Mesenchymal stem cell (in vitro differentiated cells and primary cell): ENCODE results near the gene HDAC4.

Experiments
- DNase-seq: peaks from one replicate; pipeline ENCODE4 v3.0.0-alpha.2; 2013
- H2AFZ ChIP-seq: one replicate; pipeline ENCODE4 v1.6.1; 2013; ENCODE audit warnings: low read depth, mild to moderate bottlenecking, control low read depth, inconsistent platforms, low read length, moderate library complexity
- H2AK5ac ChIP-seq: 2 replicates; pipeline ENCODE4 v1.6.1; 2013; ENCODE audit warnings: low read length, moderate library complexity, mild to moderate bottlenecking, inconsistent platforms; ENCODE audit not compliant: severe bottlenecking
- H2BK120ac ChIP-seq: one replicate; pipeline ENCODE4 v1.6.1; 2013; ENCODE audit warnings: low read depth, mild to moderate bottlenecking, inconsistent platforms, low read length, moderate library complexity
- H2BK12ac ChIP-seq, 2 experiments: one replicate each; pipeline ENCODE4 v1.6.1; 2013; ENCODE audit warnings: inconsistent platforms in 2 of 2, low read length in 2 of 2, mild to moderate bottlenecking in 2 of 2, moderate library complexity in 2 of 2, control low read depth in 1 of 2
- H2BK15ac ChIP-seq: one replicate; pipeline ENCODE4 v1.6.1; 2013; ENCODE audit warnings: mild to moderate bottlenecking, low read depth, inconsistent platforms; ENCODE audit not compliant: poor library complexity, severe bottlenecking
- H2BK5ac ChIP-seq: 2 replicates; pipeline ENCODE4 v1.6.1; 2013; ENCODE audit warnings: low read depth, mild to moderate bottlenecking, low read length, control low read depth, inconsistent platforms; ENCODE audit not compliant: poor library complexity, severe bottlenecking
- H3K14ac ChIP-seq, 2 experiments: one replicate each; pipeline ENCODE4 v1.6.1; 2013; ENCODE audit warnings: inconsistent platforms in 2 of 2, low read length in 2 of 2, control low read depth in 1 of 2, mild to moderate bottlenecking in 1 of 2, moderate library complexity in 1 of 2
- H3K18ac ChIP-seq, 2 experiments: one replicate each; pipeline ENCODE4 v1.6.1; 2013; ENCODE audit warnings: inconsistent platforms in 2 of 2, low read length in 2 of 2, control low read depth in 1 of 2, low read depth in 1 of 2, mild to moderate bottlenecking in 1 of 2
- H3K23ac ChIP-seq, 2 experiments: one replicate each; pipeline ENCODE4 v1.6.1; 2013; ENCODE audit warnings: inconsistent platforms in 2 of 2, low read length in 2 of 2, mild to moderate bottlenecking in 2 of 2, moderate library complexity in 2 of 2, control low read depth in 1 of 2
- H3K27ac ChIP-seq: 2 replicates; pipeline ENCODE4 v1.5.1; 2013; ENCODE audit warnings: mild to moderate bottlenecking, moderate library complexity, low read length, control low read depth, inconsistent platforms; ENCODE audit not compliant: poor library complexity, severe bottlenecking
- H3K27me3 ChIP-seq, 2 experiments: 2 replicates each; pipeline versions ENCODE4 v1.6.1 to v1.7.0; 2013; ENCODE audit warnings: low read length in 2 of 2, mild to moderate bottlenecking in 2 of 2, moderate library complexity in 2 of 2, control low read depth in 1 of 2, inconsistent platforms in 1 of 2; ENCODE audit not compliant: control insufficient read depth in 1 of 2, insufficient read depth in 1 of 2
- H3K36me3 ChIP-seq, 2 experiments: 2 replicates each; pipeline versions ENCODE4 v1.6.1 to v1.7.0; 2013; ENCODE audit warnings: low read length in 2 of 2, control low read depth in 1 of 2, inconsistent platforms in 1 of 2, low read depth in 1 of 2, mild to moderate bottlenecking in 1 of 2; ENCODE audit not compliant: insufficient read depth in 2 of 2, control insufficient read depth in 1 of 2
- H3K4ac ChIP-seq, 2 experiments: one replicate each; pipeline ENCODE4 v1.6.1; 2013; ENCODE audit warnings: inconsistent platforms in 2 of 2, low read length in 2 of 2, mild to moderate bottlenecking in 2 of 2, moderate library complexity in 2 of 2, control low read depth in 1 of 2, low read depth in 1 of 2
- H3K4me1 ChIP-seq: 2 replicates; pipeline ENCODE4 v1.6.1; 2013; ENCODE audit warnings: low read depth, low read length, control low read depth; ENCODE audit not compliant: control insufficient read depth, insufficient read depth
- H3K4me2 ChIP-seq: 2 replicates; pipeline ENCODE4 v1.6.1; 2013; ENCODE audit warnings: low read length, mild to moderate bottlenecking, inconsistent platforms; ENCODE audit not compliant: poor library complexity, severe bottlenecking
- H3K4me3 ChIP-seq, 2 experiments: 2 replicates each; pipeline versions ENCODE4 v1.5.1 to v1.7.0; 2013; ENCODE audit warnings: low read length in 2 of 2, mild to moderate bottlenecking in 2 of 2, control low read depth in 1 of 2, low read depth in 1 of 2; ENCODE audit not compliant: insufficient read depth in 1 of 2
- H3K79me1 ChIP-seq: replicated peaks from 2 replicates; pipeline ENCODE4 v1.6.1; 2013; ENCODE audit warnings: mild to moderate bottlenecking, control low read depth, low read length, inconsistent platforms; ENCODE audit not compliant: poor library complexity, severe bottlenecking
- H3K9ac ChIP-seq: 2 replicates; pipeline ENCODE4 v1.7.0; 2013; ENCODE audit warnings: mild to moderate bottlenecking, low read length, moderate library complexity
- H3K9me3 ChIP-seq: 2 replicates; pipeline ENCODE4 v1.7.0; 2013; ENCODE audit warnings: mild to moderate bottlenecking, low read length; ENCODE audit not compliant: control insufficient read depth
- H4K8ac ChIP-seq: one replicate; pipeline ENCODE4 v1.6.1; 2013; ENCODE audit warnings: inconsistent platforms, mild to moderate bottlenecking, low read length, moderate library complexity
- H4K91ac ChIP-seq: one replicate; pipeline ENCODE4 v1.6.1; 2013; ENCODE audit warnings: mild to moderate bottlenecking, low read length, inconsistent platforms
- WGBS: methylation state at CpG from one replicate; pipeline ENCODE4 v1.1.7; 2013; ENCODE audit warnings: mixed read lengths; 5-methylcytosine and 5-hydroxymethylcytosine counted together

HDAC4 gene

DNA sequence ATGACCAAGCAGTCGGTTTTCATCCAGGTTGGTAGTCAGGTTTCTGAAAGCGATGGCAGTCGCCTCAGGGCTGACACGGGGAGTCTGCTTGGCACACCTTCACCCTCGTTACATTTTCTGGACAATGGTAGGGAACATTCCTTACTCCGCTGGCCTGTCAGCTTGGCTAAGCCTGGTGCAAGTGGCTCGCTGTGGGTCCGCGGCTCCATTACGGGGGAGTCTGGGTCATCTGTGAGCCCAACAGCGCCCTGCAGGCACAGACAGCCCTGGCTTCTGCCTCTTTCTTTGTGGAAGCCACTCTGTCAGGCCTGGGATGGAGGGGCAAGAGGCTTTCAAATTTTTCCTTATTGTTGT, 95.6 kb downstream of the HDAC4 start:
- H3K18ac ChIP-seq = no peak overlapping the region
- peak overlapping the region; percentile 27 for H4K91ac ChIP-seq
- no peak overlapping the region for H2BK120ac ChIP-seq
- H2BK15ac ChIP-seq = no peak overlapping the region
- no peak overlapping the region for H3K4me2 ChIP-seq
- no peak overlapping the region for H2BK5ac ChIP-seq
- no peak overlapping the region for H3K27ac ChIP-seq
- H3K27me3 ChIP-seq = no peaks in the 10 kb centered on the region
- peaks cover 32% of the 10 kb centered on the region for H3K4me1 ChIP-seq
- no peak overlapping the region for H2AK5ac ChIP-seq
- no peak overlapping the region for H4K8ac ChIP-seq
- H3K79me1 ChIP-seq = peaks cover 77% of the 10 kb centered on the region
- 96% methylated on average over 11 of the region's 11 CpGs for WGBS
- H3K4me3 ChIP-seq = no peak overlapping the region
- H3K9me3 ChIP-seq = no peaks in the 10 kb centered on the region
- no peak overlapping the region for H2BK12ac ChIP-seq
- no peak for DNase-seq
- no peak overlapping the region for H2AFZ ChIP-seq
- H3K23ac ChIP-seq = no peak overlapping the region
- peaks cover 0 to 22% of the 10 kb centered on the region in 2 experiments for H3K36me3 ChIP-seq
- no peak overlapping the region for H3K14ac ChIP-seq
- no peak overlapping the region for H3K4ac ChIP-seq
- H3K9ac ChIP-seq = peak overlapping the region; percentile 59

DNA sequence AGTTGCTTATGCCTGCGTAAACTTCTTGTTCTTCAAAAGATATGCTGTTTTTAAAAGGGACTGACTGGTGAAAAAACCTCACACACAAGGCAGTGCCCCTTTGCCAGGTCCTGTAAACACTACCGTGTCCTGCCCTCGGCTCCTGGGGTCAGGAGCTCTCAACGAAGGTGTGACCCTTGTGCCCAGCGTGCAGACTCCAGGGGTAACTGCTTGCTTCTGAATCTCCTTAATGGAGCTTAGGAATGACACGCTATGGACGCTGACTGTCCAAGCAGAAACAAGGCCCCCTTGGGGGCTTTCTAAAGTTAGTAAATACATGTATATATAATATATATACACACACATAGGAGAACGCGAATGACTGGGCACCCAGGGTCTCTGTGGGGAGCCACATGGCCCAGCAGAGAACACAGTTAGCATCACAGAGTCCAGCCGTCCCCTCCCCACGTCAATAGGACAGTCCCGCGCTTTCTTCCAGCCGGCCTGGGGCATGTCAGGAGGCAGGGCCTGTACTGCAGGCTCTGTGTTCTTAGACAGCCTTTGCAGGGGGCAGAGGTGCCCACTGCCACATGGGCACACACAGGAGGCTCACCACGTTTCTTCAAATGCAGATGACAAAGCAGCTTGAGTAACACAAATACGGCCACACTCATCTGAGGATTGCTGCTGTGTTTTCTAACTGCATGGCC, 96.1 kb downstream of the HDAC4 start:
- peak overlapping the region; percentile 27 for H4K91ac ChIP-seq
- H3K27me3 ChIP-seq = no peaks in the 10 kb centered on the region
- peak overlapping the region in 1 of 2 experiments; percentile 19 for H3K4ac ChIP-seq
- H2BK12ac ChIP-seq = no peak overlapping the region
- H2AK5ac ChIP-seq = no peak overlapping the region
- no peaks in the 10 kb centered on the region for H3K9me3 ChIP-seq
- no peak overlapping the region for H2BK5ac ChIP-seq
- H3K23ac ChIP-seq = no peak overlapping the region
- H3K27ac ChIP-seq = no peak overlapping the region
- H3K4me3 ChIP-seq = no peak overlapping the region
- H3K18ac ChIP-seq = no peak overlapping the region
- no peak overlapping the region for H2BK120ac ChIP-seq
- peak overlapping the region; percentile 6 for H3K9ac ChIP-seq
- H3K79me1 ChIP-seq = peaks cover 71% of the 10 kb centered on the region
- H3K4me2 ChIP-seq = no peak overlapping the region
- DNase-seq = no peak
- no peak overlapping the region for H2BK15ac ChIP-seq
- peaks cover 0 to 19% of the 10 kb centered on the region in 2 experiments for H3K36me3 ChIP-seq
- peak overlapping the region; percentile 19 for H4K8ac ChIP-seq
- peaks cover 33% of the 10 kb centered on the region for H3K4me1 ChIP-seq
- no peak overlapping the region for H2AFZ ChIP-seq
- WGBS = 88% methylated on average over 14 of the region's 16 CpGs
- no peak overlapping the region for H3K14ac ChIP-seq

DNA sequence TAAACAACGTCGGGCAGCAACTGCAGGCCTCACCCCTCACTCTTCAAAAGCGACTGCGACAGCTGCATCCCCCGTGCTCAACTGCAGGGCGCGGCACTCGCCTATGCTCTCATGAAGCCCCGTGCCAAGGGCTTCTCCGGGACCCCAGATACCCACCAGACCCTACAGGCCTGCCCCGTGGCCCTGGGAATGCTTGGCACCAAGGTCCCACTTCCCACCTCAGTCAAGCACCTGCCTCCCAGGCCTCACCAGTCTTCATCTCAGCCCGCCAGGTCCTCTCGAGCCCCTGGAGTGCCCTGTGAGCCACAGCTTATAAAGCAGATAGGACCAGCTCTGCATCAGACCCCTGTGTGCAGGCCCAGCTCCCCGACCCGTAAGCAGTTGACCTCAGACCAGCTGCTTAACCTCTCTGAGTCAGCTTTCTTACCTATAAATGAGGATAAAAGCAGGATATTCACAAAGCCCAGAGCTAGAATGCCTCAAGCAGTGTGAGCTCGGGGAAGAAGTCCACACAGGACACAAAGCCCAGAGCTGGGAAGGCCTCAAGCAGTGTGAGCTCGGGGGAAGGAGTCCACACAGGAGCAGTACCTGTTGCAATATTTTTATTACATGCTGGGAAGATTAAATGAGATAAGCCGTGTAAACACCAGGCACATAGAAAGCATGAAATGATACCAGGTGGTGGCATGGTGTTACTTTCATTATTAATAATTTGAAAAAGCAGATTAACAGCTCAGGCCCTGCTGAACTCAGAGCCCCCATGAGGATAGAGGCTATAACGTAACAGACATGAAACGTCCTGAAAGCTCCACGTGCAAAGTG, 96.9 kb downstream of the HDAC4 start:
- Histone ChIP-seq H3K4me3 (no peak overlapping the region), H4K8ac (peak overlapping the region; percentile 28), H2BK120ac (no peak overlapping the region), H3K27me3 (no peaks in the 10 kb centered on the region), H2BK15ac (no peak overlapping the region), H4K91ac (no peak overlapping the region), H3K9ac (peak overlapping the region; percentile 6), H2BK5ac (no peak overlapping the region), H3K9me3 (no peaks in the 10 kb centered on the region), H2BK12ac (no peak overlapping the region), H3K4me2 (no peak overlapping the region), H3K4me1 (peaks cover 36% of the 10 kb centered on the region), H3K27ac (no peak overlapping the region), H3K4ac (no peak overlapping the region), H3K14ac (no peak overlapping the region), H2AFZ (no peak overlapping the region), H2AK5ac (no peak overlapping the region), H3K36me3 (peaks cover 0 to 19% of the 10 kb centered on the region in 2 experiments), H3K18ac (no peak overlapping the region), H3K23ac (no peak overlapping the region), H3K79me1 (peaks cover 64% of the 10 kb centered on the region)
- no peak for DNase-seq
- WGBS = 78% methylated on average over 21 of the region's 21 CpGs

- H3K14ac ChIP-seq = no peak overlapping the region
- DNase-seq = no peak
- no peak overlapping the region for H3K9ac ChIP-seq
- H3K79me1 ChIP-seq = peaks cover 58% of the 10 kb centered on the region
- no peaks in the 10 kb centered on the region for H3K27me3 ChIP-seq
- H2AK5ac ChIP-seq = no peak overlapping the region
- H3K4me3 ChIP-seq = no peak overlapping the region
- H2BK120ac ChIP-seq = no peak overlapping the region
- H3K23ac ChIP-seq = no peak overlapping the region
- H2BK15ac ChIP-seq = no peak overlapping the region
- peaks cover 0 to 19% of the 10 kb centered on the region in 2 experiments for H3K36me3 ChIP-seq
- no peak overlapping the region for H2AFZ ChIP-seq
- peak overlapping the region; percentile 29 for H4K91ac ChIP-seq
- no peak overlapping the region for H3K27ac ChIP-seq
- no peak overlapping the region for H2BK5ac ChIP-seq
- 94% methylated on average over 28 of the region's 28 CpGs for WGBS
- peaks cover 42% of the 10 kb centered on the region for H3K4me1 ChIP-seq
- no peak overlapping the region for H4K8ac ChIP-seq
- H3K4me2 ChIP-seq = no peak overlapping the region
- no peak overlapping the region for H3K4ac ChIP-seq
- no peak overlapping the region for H2BK12ac ChIP-seq
- H3K9me3 ChIP-seq = no peaks in the 10 kb centered on the region
- peak overlapping the region in 1 of 2 experiments; percentile 14 for H3K18ac ChIP-seq
Measured at GRCh38 chr2:239302808-239303557, 97.8 kb downstream of the HDAC4 start.
